ENCODE data around the gene PTEN.

DNA sequence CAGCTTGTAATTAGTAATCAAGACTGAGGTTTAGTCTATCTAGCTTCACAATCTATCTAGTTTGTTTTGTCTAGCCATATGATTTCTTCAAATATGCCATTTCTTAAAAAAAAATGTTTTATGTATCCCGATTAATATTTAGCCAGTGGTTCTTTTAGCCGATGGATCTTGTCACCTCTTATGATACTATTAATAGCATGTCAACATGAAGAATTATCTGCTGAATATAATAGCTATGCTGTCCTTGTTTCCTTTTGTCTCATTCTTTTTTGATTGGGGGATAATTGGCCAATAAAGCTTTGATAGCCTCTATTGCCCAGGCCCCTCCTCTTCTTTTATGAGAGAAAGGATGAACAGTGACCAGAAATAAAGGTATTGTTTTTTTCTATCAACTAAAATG, 32.8 kb downstream of the PTEN start:
- TF ChIP-seq, protein P1, sequence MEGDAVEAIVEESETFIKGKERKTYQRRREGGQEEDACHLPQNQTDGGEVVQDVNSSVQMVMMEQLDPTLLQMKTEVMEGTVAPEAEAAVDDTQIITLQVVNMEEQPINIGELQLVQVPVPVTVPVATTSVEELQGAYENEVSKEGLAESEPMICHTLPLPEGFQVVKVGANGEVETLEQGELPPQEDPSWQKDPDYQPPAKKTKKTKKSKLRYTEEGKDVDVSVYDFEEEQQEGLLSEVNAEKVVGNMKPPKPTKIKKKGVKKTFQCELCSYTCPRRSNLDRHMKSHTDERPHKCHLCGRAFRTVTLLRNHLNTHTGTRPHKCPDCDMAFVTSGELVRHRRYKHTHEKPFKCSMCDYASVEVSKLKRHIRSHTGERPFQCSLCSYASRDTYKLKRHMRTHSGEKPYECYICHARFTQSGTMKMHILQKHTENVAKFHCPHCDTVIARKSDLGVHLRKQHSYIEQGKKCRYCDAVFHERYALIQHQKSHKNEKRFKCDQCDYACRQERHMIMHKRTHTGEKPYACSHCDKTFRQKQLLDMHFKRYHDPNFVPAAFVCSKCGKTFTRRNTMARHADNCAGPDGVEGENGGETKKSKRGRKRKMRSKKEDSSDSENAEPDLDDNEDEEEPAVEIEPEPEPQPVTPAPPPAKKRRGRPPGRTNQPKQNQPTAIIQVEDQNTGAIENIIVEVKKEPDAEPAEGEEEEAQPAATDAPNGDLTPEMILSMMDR (IDR thresholded peaks at IDR 0.05 in 2 of 3, conservative IDR thresholded peaks at IDR 0.05 in 1 of 3; ENCODE audit: borderline replicate concordance in 1 of 3, insufficient read depth in 1 of 3, low read depth in 2 of 3, low read length in 2 of 3), result no peak
- TF ChIP-seq YY1 (IDR thresholded peaks at IDR 0.05; ENCODE audit: extremely low read depth, insufficient replicate concordance, low read depth, low read length) (no peak), RAD21 (IDR thresholded peaks at IDR 0.05; ENCODE audit: low read depth) (no peak), EZH2 (IDR thresholded peaks at IDR 0.05) (no peak), POLR2A (IDR thresholded peaks at IDR 0.05; ENCODE audit: borderline replicate concordance, extremely low read depth, insufficient read depth, insufficient read length) (no peak), POLR2AphosphoS5 (IDR thresholded peaks at IDR 0.05; ENCODE audit: low read depth, low read length) (no peak), FOSL1 (IDR thresholded peaks at IDR 0.05; ENCODE audit: low read depth) (no peak), REST (IDR thresholded peaks at IDR 0.05; ENCODE audit: low read depth) (no peak), JUND (IDR thresholded peaks at IDR 0.05) (no peak), SP1 (IDR thresholded peaks at IDR 0.05; ENCODE audit: low read depth) (no peak), EZH2phosphoT487 (IDR thresholded peaks at IDR 0.05; ENCODE audit: borderline replicate concordance) (no peak), ZBTB33 (IDR thresholded peaks at IDR 0.05; ENCODE audit: extremely low read depth, insufficient replicate concordance, low read length) (no peak), TCF7L2 (IDR thresholded peaks at IDR 0.05; ENCODE audit: borderline replicate concordance, extremely low read depth, insufficient read depth, insufficient read length) (no peak)
- TF ChIP-seq, protein P2, sequence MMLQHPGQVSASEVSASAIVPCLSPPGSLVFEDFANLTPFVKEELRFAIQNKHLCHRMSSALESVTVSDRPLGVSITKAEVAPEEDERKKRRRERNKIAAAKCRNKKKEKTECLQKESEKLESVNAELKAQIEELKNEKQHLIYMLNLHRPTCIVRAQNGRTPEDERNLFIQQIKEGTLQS (IDR thresholded peaks at IDR 0.05), result no peak
